ENCODE measurements around the gene ST14. TPM values are rescaled to one million over a fixed set of nuclear protein-coding genes. Genes with fewer than 3 reads are reported as not detected.

ST14 gene
- total RNA-seq, 4 donors from 2014 or later, result 0.62 to 16.5 (median 1.8) TPM

- Histone ChIP-seq H3K4me3 (no peak overlapping the region), H3K27me3 (peaks cover 5% of the 10 kb centered on the region), H3K9me3 (no peaks in the 10 kb centered on the region), H3K4me1 (peaks cover 0 to 8% (median 0%) of the 10 kb centered on the region in 3 donors), H3K36me3 (no peaks in the 10 kb centered on the region), H3K27ac (no peak overlapping the region)
- ATAC-seq, result no peak
- WGBS, 2 donors (ENCODE audit: low coverage in 1 of 2), result 94 to 97% methylated on average over 5 to 13 of the region's 53 CpGs
- no peak for TF ChIP-seq EP300 (IDR thresholded peaks at IDR 0.05)
- no peak for TF ChIP-seq CTCF (IDR thresholded peaks at IDR 0.05)
- TF ChIP-seq POLR2AphosphoS5 (IDR thresholded peaks at IDR 0.05), result no peak
- TF ChIP-seq POLR2A (IDR thresholded peaks at IDR 0.05), result no peak
Observed at GRCh38 chr11:130209128-130209932, 49.7 kb downstream of the ST14 start.

DNA sequence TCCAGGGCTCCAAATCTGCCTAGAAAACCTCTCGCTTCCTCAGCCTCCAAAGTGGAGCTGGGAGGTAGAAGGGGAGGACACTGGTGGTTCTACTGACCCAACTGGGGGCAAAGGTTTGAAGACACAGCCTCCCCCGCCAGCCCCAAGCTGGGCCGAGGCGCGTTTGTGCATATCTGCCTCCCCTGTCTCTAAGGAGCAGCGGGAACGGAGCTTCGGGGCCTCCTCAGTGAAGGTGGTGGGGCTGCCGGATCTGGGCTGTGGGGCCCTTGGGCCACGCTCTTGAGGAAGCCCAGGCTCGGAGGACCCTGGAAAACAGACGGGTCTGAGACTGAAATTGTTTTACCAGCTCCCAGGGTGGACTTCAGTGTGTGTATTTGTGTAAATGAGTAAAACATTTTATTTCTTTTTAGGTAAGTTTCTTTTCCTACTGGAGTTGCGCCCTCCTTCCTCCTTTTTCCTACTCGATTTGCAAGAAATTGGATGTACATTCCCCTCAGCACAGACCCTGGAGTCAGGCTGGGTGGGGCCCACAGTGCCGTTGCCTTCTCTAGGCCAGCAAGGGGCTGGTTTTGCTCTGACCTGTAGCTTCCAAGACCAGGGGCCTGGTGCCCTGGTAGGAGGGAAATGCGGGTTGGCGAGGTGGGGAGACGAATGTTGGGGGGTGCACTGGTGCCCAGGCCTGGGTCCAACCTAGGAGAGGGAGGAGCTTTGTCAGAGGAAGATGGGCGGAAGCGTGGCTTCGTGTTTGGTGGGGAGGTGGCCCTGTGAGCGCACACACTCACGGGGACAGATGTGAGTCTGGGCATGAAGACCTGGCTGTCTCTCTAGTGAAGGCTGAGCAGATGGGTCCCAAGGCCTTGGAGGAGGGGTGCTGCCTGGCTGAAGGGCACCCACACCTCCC lies 50.6 kb downstream of the ST14 start:
- ATAC-seq, result no peak
- H3K27ac ChIP-seq, result no peak overlapping the region
- no peaks in the 10 kb centered on the region for H3K36me3 ChIP-seq
- H3K4me1 ChIP-seq, result peaks cover 0 to 8% (median 0%) of the 10 kb centered on the region in 3 donors
- H3K27me3 ChIP-seq, result peaks cover 5% of the 10 kb centered on the region
- H3K9me3 ChIP-seq, result no peaks in the 10 kb centered on the region
- no peak overlapping the region for H3K4me3 ChIP-seq
- TF ChIP-seq EP300 (IDR thresholded peaks at IDR 0.05) (no peak), POLR2A (IDR thresholded peaks at IDR 0.05) (no peak), CTCF (IDR thresholded peaks at IDR 0.05) (no peak), POLR2AphosphoS5 (IDR thresholded peaks at IDR 0.05) (no peak)
- WGBS, 2 donors (ENCODE audit: low coverage in 1 of 2), result 60 to 83% methylated on average over 4 to 12 of the region's 23 CpGs

DNA sequence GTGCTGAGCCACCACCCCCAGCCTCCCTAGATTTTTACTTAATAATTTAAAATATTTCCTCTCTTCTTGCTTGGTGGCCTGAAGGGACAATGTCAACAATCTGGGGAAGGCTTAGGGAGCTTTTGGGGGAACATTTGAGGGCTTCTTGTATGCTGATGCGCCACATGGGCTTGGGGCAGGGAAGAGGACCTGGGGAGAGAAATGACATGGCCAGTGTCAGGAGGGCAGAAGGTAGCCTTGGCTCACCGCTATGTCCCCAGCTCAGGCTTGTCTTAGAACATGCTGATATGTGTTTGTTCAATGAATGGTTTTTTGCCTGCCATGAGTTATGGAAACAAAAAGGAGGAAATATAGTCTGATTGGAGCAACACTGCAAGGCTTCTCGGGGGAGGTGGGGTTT lies 51.6 kb downstream of the ST14 start:
- Histone ChIP-seq H3K9me3 (no peaks in the 10 kb centered on the region), H3K4me3 (no peak overlapping the region), H3K27ac (no peak overlapping the region), H3K36me3 (no peaks in the 10 kb centered on the region), H3K4me1 (peaks cover 0 to 8% (median 0%) of the 10 kb centered on the region in 3 donors), H3K27me3 (peaks cover 5% of the 10 kb centered on the region)
- 95% methylated on average over 3 of the region's 3 CpGs; no CpG with 5 or more reads in 1 of the 2 donors for WGBS, 2 donors (ENCODE audit: low coverage in 1 of 2)
- TF ChIP-seq EP300 (IDR thresholded peaks at IDR 0.05), result no peak
- TF ChIP-seq CTCF (IDR thresholded peaks at IDR 0.05), result no peak
- TF ChIP-seq POLR2A (IDR thresholded peaks at IDR 0.05), result no peak
- no peak for TF ChIP-seq POLR2AphosphoS5 (IDR thresholded peaks at IDR 0.05)
- ATAC-seq, result no peak

DNA sequence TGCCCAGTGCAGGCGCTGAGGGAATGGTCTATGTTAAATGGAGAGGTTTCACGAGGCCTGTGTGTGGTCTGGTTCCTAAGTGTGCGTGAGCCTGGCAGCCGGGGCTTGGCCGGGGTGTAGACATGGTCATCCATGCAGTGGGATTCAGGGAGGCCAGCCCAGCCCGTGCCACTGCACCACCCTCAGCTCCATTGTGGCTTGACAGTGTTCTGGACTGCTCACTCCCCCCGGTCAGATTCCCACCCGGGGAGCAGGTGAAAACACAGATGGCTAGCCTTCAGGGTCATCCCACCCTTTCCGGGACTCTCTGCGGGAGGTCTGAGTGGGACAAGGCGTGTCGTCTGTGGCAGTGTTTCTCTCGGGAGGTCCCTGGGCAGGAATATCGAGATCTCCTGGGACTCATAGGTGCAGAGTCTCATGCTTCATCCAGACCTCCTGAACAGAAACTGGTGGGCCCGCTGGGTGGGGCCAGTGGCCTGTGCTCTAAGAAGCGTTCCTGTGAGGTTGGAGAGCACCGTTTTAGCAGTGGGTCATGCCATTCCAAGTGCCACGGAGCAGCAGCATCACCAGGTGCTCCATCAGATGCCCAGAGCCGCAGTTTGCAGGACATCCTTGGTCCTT lies 52.3 kb downstream of the ST14 start:
- Histone ChIP-seq H3K4me1 (peaks cover 0 to 8% (median 0%) of the 10 kb centered on the region in 3 donors), H3K27ac (no peak overlapping the region), H3K27me3 (peaks cover 8% of the 10 kb centered on the region), H3K36me3 (no peaks in the 10 kb centered on the region), H3K9me3 (no peaks in the 10 kb centered on the region), H3K4me3 (no peak overlapping the region)
- no peak for ATAC-seq
- no peak for TF ChIP-seq POLR2A (IDR thresholded peaks at IDR 0.05)
- TF ChIP-seq EP300 (IDR thresholded peaks at IDR 0.05), result no peak
- TF ChIP-seq CTCF (IDR thresholded peaks at IDR 0.05), result no peak
- TF ChIP-seq POLR2AphosphoS5 (IDR thresholded peaks at IDR 0.05), result no peak
- WGBS, 2 donors (ENCODE audit: low coverage in 1 of 2), result 60% methylated on average over 1 of the region's 19 CpGs; no CpG with 5 or more reads in 1 of the 2 donors
